NCI-H128 (cell line): ENCODE results near the gene DNAJC30.
"Not testable (repeated sequence)": the region's sequence is repeated elsewhere in the genome, so short reads cannot be mapped to it uniquely, and the experiment has no call there.

ENCODE experiments used
- DNase-seq: peaks from one replicate; lab custom pipeline; 2025; ENCODE audit not compliant: unreplicated experiment; lab: John Stamatoyannopoulos, UW

The DNAJC30 gene

GRCh38 chr7:73683056-73683787, at the start of gene DNAJC30, which contains the start of gene BUD23:
Gene DNAJC30 (minus strand): TSS chr7:73683453. CDS start chr7:73683423, 30 bp downstream.
Gene BUD23 (plus strand): TSS chr7:73683597. CDS start chr7:73683626, 29 bp downstream.
- peak; percentile 68 for DNase-seq

GRCh38 chr7:73732397-73732796, 49.1 kb upstream of the DNAJC30 start:
- no peak for DNase-seq

- no peak for DNase-seq
These were observed 47.2 kb upstream of the DNAJC30 start for GRCh38 chr7:73730485-73730884.

- no peak for DNase-seq
These were observed 45.3 kb upstream of the DNAJC30 start for GRCh38 chr7:73728551-73728950.

- DNase-seq, result no peak
These were observed 44.7 kb upstream of the DNAJC30 start for GRCh38 chr7:73727952-73728351.

GRCh38 chr7:73726083-73726466, 42.8 kb upstream of the DNAJC30 start:
- no peak for DNase-seq

GRCh38 chr7:73723813-73724212, 40.6 kb upstream of the DNAJC30 start:
- no peak for DNase-seq

- DNase-seq, result no peak
These were observed 39.5 kb upstream of the DNAJC30 start for GRCh38 chr7:73722785-73723184.

- not testable (repeated sequence) for DNase-seq
These were observed 38.9 kb upstream of the DNAJC30 start for GRCh38 chr7:73722182-73722581.

GRCh38 chr7:73721377-73721817, 38.1 kb upstream of the DNAJC30 start:
- DNase-seq, result no peak

GRCh38 chr7:73720443-73720842, 37.2 kb upstream of the DNAJC30 start:
- DNase-seq, result not testable (repeated sequence)

- no peak for DNase-seq
These were observed 36.5 kb upstream of the DNAJC30 start for GRCh38 chr7:73719806-73720169.

GRCh38 chr7:73718905-73719805, 35.9 kb upstream of the DNAJC30 start, which contains the start of gene STX1A:
Gene STX1A (minus strand): TSS chr7:73719669. CDS start chr7:73719631, 38 bp downstream.
- DNase-seq, result no peak

GRCh38 chr7:73718438-73718881, 35.2 kb upstream of the DNAJC30 start:
- DNase-seq, result no peak

- no peak for DNase-seq
These were observed 34.7 kb upstream of the DNAJC30 start for GRCh38 chr7:73717991-73718405.

GRCh38 chr7:73717025-73717807, 34.0 kb upstream of the DNAJC30 start:
- no peak for DNase-seq

GRCh38 chr7:73716318-73716890, 33.2 kb upstream of the DNAJC30 start:
- no peak for DNase-seq

GRCh38 chr7:73715648-73716317, 32.5 kb upstream of the DNAJC30 start:
- no peak for DNase-seq

- not testable (repeated sequence) for DNase-seq
These were observed 30.1 kb upstream of the DNAJC30 start for GRCh38 chr7:73713319-73713718.

GRCh38 chr7:73712773-73713172, 29.5 kb upstream of the DNAJC30 start:
- DNase-seq, result no peak
